Mucosa of stomach (tissue), 1 donor: ENCODE data around the gene POLD3.

Experiments used
- H3K27me3 ChIP-seq: one replicate; pipeline ENCODE4 v1.7.0; 2013; ENCODE audit warnings: mild to moderate bottlenecking, low read length; ENCODE audit not compliant: control insufficient read depth, insufficient read depth
- H3K36me3 ChIP-seq: one replicate; pipeline ENCODE4 v1.7.0; 2013; ENCODE audit warnings: low read length; ENCODE audit not compliant: control insufficient read depth, insufficient read depth
- H3K4me1 ChIP-seq: one replicate; pipeline ENCODE4 v1.7.0; 2013; ENCODE audit warnings: mild to moderate bottlenecking, low read length; ENCODE audit not compliant: control insufficient read depth, insufficient read depth
- H3K4me3 ChIP-seq: one replicate; pipeline ENCODE4 v1.7.0; 2013; ENCODE audit warnings: low read length
- H3K9ac ChIP-seq: one replicate; pipeline ENCODE4 v1.7.0; 2013; ENCODE audit warnings: mild to moderate bottlenecking, low read length, moderate library complexity
- H3K9me3 ChIP-seq: one replicate; pipeline ENCODE4 v1.7.0; 2013; ENCODE audit warnings: mild to moderate bottlenecking, low read length, moderate library complexity; ENCODE audit not compliant: control insufficient read depth
- donor health status: Pancreatic carcinoma.

The POLD3 gene

DNA sequence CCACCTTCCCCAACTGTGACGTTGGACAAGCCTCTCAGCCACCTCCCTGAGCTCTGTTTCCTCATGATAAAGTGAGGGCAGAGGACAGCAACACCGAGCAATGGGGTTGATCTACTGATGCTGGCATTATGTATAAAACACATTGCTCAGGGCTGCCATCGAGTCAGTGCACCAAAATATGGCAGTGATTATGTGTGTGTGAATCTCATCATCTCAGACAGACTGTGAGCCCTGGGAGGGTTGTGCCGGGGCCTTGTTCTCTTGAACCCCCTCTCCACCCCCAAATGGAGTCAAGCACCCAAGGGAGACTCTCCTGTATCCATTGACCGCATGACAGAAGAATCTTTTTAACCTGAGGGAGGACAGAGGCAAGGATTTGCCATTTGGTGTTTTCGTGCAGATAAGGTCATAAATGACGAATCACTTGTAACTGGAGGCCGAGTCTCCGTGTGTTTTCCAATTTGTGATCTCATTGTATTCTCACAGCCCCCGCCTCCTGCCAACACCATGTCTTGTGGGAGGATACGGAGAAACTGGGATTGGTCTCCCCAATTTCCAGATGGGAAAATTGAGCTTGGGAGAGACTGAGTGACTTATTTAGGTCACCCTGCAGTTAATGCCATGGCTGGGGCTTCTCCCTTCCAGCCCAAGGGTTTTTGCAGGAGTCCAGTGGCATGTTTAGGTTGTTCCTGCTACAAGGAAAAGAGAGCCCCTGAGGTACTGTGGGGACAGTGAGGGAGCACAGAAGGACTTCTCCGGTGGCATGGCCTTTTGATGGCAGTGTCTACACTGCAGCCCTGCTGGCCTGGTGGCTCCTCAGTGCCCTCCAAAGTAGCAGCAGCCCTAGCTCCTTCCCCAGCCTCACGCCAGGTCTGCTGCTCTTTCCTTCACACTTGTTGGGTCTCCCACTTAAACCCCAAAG is 86.5 kb downstream of the POLD3 start:
- Histone ChIP-seq H3K9me3 (no peaks in the 10 kb centered on the region), H3K9ac (no peak overlapping the region), H3K36me3 (no peaks in the 10 kb centered on the region), H3K4me3 (no peak overlapping the region), H3K27me3 (peaks cover 11% of the 10 kb centered on the region), H3K4me1 (peaks cover 3% of the 10 kb centered on the region)

DNA sequence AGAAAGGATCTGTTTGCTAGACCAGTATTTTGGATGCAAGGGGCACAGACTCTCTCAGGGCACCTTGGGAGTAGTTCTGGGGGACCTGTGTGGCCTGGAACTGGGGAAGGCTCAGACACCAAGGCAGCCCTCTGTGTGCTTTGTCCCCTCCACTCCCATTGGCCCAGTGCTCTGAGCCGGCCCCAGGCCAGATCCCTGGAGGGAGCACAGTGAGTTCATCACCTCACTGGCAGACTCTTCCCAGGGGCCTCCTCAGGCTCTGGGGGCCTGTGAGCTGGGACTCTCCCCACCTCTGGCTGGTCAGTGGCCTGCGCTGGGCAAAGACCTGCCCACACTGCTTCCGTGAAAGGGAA is 87.1 kb downstream of the POLD3 start:
- Histone ChIP-seq H3K27me3 (peaks cover 15% of the 10 kb centered on the region), H3K36me3 (no peaks in the 10 kb centered on the region), H3K4me3 (no peak overlapping the region), H3K4me1 (peaks cover 5% of the 10 kb centered on the region), H3K9ac (no peak overlapping the region), H3K9me3 (no peaks in the 10 kb centered on the region)

DNA sequence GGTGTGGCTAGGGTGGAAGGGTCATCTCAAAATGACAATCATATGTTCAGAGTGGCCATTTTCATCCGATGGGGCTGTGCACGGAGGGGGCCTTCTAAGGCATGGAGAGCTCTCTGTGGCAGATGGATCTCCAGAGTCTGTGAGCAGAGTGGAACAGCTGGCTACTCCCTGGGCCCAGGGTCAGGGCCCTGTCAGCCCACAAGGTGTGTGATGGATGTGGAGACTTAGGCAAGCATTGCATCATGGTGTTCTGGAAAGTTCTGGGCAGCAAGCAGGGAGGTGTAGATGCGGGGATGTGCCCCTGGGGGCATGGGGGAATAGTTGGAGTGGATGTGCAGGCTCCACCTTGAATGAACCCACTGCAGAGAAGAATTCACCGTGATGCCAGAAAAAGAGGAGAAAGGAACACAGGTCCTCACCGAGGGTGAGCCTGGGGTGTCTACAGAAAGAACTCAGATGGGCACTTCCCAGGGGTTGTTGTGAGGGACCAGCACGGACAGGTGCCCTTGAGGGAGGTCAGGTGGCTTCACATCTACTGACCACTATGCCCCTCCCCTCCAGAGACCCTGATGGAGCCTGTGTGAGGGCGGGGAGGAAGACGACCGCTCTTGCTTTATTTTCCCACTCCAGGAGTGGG is 87.8 kb downstream of the POLD3 start:
- Histone ChIP-seq H3K27me3 (peaks cover 15% of the 10 kb centered on the region), H3K4me3 (no peak overlapping the region), H3K36me3 (no peaks in the 10 kb centered on the region), H3K4me1 (peaks cover 5% of the 10 kb centered on the region), H3K9me3 (no peaks in the 10 kb centered on the region), H3K9ac (no peak overlapping the region)

DNA sequence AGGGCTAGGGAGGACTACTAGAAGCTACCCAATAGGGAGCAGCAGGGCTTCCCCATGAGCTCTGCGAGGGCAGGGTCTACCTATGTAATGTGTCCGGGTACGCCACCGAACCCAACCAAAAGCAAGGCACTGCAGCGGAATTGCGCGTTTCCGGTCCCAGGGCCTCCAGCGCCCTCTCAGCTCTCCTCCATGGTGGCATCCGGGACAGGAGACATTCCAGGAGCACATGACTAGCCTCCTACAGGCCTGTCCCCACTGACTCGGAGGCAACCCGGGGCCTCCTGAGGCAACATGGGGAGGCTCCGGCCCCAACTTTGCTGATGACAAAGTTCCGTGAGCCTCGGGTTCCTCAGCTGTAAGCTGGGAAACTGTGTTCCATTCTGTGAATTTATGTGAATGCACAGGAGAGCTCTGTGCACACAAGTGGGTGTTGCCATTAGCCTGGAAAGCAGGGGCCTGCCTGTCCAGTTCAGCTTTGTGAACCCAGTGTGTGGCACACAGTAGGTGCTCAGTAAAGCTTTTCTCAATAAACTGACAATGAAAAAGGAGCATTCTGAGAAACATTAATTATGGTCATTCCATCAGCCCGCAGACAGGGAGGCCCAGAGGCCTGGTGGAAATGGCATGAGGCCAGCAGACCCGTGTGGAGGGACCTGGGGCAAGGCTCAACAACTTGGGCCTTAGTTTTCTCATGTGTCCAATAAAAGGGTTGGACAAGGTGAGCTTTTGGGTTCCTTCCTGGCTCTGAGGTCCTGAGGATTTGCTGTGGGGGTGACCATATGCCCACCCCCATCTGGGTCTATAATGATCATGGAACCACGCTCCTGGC is 88.5 kb downstream of the POLD3 start:
- Histone ChIP-seq H3K9ac (no peak overlapping the region), H3K4me1 (peaks cover 5% of the 10 kb centered on the region), H3K4me3 (no peak overlapping the region), H3K27me3 (peaks cover 15% of the 10 kb centered on the region), H3K36me3 (no peaks in the 10 kb centered on the region), H3K9me3 (no peaks in the 10 kb centered on the region)

GRCh38 chr11:74681686-74682651 is 89.6 kb downstream of the POLD3 start:
- H3K27me3 ChIP-seq = peaks cover 15% of the 10 kb centered on the region
- no peaks in the 10 kb centered on the region for H3K36me3 ChIP-seq
- no peaks in the 10 kb centered on the region for H3K9me3 ChIP-seq
- H3K9ac ChIP-seq = no peak overlapping the region
- H3K4me3 ChIP-seq = no peak overlapping the region
- H3K4me1 ChIP-seq = peaks cover 5% of the 10 kb centered on the region

DNA sequence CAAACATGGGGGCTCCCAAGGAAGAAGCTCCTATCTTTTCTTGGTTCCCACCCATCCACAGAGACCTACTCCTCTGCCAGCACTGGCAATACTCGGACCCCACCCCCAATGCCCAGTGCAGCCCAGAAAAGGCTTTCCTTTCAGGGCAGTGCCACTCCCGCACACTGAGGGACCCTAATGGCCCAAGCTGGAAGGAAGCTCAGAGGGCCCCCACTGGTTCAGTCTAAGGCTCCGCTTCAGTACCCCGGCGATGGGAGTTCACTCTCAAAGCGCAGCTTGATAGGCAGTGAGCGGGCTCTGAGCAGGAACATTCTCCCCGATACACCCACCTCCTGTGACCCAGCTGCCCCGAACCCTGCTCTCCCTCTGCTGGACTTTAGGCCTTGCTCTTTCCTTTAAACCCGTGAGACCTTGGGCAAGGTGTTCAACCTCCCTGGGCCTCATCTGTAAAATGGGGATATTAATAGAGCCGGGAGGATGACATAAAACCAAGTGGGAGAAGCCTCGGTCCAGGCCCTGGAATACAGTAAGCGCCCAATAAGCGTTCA is 90.4 kb downstream of the POLD3 start:
- Histone ChIP-seq H3K36me3 (no peaks in the 10 kb centered on the region), H3K27me3 (peaks cover 15% of the 10 kb centered on the region), H3K4me3 (no peak overlapping the region), H3K4me1 (peaks cover 5% of the 10 kb centered on the region), H3K9ac (peak overlapping the region; percentile 57), H3K9me3 (no peaks in the 10 kb centered on the region)

DNA sequence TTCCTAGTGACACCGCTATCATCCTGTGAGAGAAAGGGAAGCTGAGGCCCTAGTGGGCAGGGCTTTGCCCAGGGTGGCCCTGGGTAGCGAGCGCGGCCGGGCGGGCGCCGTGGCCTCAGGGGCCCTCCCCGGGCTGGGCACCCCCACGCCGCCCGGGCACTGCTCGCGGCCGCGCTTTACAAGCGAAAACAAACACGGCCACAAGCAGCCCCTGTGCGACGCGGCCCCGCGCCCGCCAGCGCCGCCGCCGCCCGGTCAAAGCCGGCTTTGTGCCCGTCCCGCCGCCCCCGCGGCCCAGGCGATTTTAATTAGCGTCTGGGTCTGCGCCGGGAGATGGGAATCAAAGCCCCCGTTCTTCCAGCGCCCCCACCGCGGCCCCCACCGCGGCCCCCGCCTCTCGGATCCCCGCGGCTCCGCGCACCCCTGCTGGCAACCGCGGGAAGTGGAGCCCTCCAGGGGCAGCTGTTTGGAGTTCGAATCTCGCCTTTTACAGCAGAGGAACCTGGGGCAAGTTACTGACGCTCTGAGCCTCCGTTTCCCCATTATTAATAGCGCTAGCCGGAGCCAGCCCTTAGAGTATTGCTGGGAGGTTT is 91.0 kb downstream of the POLD3 start:
- H3K4me1 ChIP-seq = peaks cover 5% of the 10 kb centered on the region
- H3K27me3 ChIP-seq = peaks cover 15% of the 10 kb centered on the region
- H3K9ac ChIP-seq = peak overlapping the region; percentile 57
- no peaks in the 10 kb centered on the region for H3K36me3 ChIP-seq
- no peaks in the 10 kb centered on the region for H3K9me3 ChIP-seq
- no peak overlapping the region for H3K4me3 ChIP-seq

DNA sequence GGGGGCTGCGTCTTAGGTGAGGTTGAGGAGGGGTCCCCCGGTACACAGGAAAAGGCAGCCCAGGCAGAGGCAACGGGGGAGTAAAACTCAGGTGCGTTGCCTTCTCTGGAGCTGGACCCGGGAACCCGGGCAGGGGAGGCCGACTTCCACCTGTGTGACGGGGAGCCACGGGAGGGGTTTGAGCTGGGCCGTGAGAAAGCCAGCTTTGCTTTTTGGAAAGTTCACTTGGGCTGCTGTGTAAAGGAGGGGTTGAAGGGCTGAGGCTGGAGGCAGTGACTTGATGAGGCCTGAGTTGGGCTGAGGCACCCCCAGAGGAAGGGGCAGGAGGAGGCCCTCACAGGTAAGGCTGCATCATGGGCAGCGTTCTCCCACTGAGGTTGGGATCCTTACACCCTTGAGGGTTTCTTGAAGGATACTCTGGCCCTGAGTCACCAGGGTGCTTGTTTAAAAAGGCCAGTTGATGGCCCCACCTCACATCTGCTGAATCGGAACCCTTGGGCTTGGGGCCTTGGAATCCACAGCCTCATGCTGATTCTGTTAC is 91.6 kb downstream of the POLD3 start:
- Histone ChIP-seq H3K9ac (peak overlapping the region; percentile 57), H3K36me3 (no peaks in the 10 kb centered on the region), H3K27me3 (peaks cover 15% of the 10 kb centered on the region), H3K9me3 (no peaks in the 10 kb centered on the region), H3K4me1 (peaks cover 5% of the 10 kb centered on the region), H3K4me3 (no peak overlapping the region)

DNA sequence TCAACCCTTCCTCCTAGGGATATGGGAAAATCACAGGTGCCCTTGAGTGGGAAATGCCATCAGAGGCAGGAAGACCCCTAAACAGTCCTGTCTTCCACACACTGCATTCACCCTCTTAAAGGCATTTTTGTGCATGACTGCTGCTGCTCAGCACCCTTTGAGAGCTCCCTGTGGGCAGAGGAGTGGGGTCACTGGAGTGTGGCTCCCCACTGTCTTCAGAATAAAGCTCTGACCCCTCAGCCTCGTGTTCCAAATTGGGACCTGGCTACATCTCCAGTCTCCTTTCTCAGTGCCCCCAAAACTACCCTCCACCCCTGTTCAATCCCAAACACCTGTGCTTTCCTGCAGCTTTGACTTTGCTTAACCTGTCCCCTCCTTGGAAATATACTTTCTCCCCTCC is 92.3 kb downstream of the POLD3 start:
- Histone ChIP-seq H3K9me3 (no peaks in the 10 kb centered on the region), H3K9ac (no peak overlapping the region), H3K36me3 (no peaks in the 10 kb centered on the region), H3K4me3 (no peak overlapping the region), H3K4me1 (peaks cover 5% of the 10 kb centered on the region), H3K27me3 (peaks cover 15% of the 10 kb centered on the region)

DNA sequence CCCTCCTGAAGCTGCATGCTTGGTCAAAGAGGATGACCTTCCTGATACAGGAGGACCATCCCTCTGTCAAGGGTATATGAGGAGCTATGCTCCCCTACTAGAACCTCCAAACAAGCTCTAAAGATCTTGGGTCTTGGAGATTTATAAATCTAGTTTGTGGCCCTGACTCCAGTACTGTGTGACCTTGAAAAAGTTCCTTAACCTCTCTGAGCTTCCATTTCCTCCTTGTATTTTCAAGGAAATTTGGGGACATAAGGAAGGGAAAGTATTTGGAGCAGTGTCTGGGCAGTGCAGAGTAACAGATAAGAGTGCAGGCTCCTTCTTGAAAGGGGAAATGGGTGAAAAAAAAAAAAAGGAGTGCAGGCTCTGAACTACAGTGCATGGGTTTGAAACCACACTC is 93.0 kb downstream of the POLD3 start:
- H3K9ac ChIP-seq = no peak overlapping the region
- H3K4me1 ChIP-seq = peaks cover 5% of the 10 kb centered on the region
- H3K4me3 ChIP-seq = no peak overlapping the region
- H3K36me3 ChIP-seq = no peaks in the 10 kb centered on the region
- H3K9me3 ChIP-seq = no peaks in the 10 kb centered on the region
- peaks cover 15% of the 10 kb centered on the region for H3K27me3 ChIP-seq
